ENCODE results near the gene GNAS. TPM values are rescaled to one million over a fixed set of nuclear protein-coding genes. Genes with fewer than 3 reads are reported as not detected.
"Not testable (repeated sequence)": the region's sequence is repeated elsewhere in the genome, so short reads cannot be mapped to it uniquely, and the experiment has no call there.

GNAS gene
- total RNA-seq, 1 donor from 2014 or later: 744 TPM

GRCh38 chr20:58822748-58823730, 29.5 kb upstream of the GNAS start:
- TF ChIP-seq CTCF (IDR thresholded peaks at IDR 0.05): no peak
- no peak for ATAC-seq
- Histone ChIP-seq H3K4me3 (no peak overlapping the region), H3K4me1 (no peaks in the 10 kb centered on the region), H3K27ac (no peak overlapping the region), H3K36me3 (no peaks in the 10 kb centered on the region), H3K9me3 (no peaks in the 10 kb centered on the region), H3K27me3 (ENCODE audit: low read depth) (no peaks in the 10 kb centered on the region)
- intact Hi-C loops (cut with DNase I): no loop called here
- no peak for DNase-seq

DNA sequence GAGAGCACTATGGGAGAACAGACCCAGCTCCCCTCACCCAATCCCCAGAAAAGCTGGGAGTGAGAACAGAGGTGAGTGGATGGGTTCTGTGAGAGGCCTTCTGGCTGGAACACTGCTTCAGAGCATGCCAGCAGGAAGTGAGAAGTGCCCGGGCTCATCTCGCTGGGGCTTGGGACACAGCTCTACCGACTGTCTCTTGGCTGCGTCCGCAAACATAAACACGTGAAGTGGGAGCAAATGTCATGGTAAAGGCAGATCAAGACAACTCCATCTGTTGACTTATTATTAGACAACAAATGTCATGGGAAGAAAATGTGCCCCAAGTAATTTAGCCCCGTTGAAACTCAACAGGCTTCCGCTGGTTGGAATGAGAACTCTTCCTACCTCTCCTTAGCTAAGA, 27.7 kb upstream of the GNAS start:
- TF ChIP-seq CTCF (IDR thresholded peaks at IDR 0.05): no peak
- Histone ChIP-seq H3K4me1 (no peaks in the 10 kb centered on the region), H3K4me3 (no peak overlapping the region), H3K36me3 (no peaks in the 10 kb centered on the region), H3K27me3 (ENCODE audit: low read depth) (no peaks in the 10 kb centered on the region), H3K27ac (no peak overlapping the region), H3K9me3 (no peaks in the 10 kb centered on the region)
- intact Hi-C loops (cut with DNase I): no loop called here
- ATAC-seq (no peak), DNase-seq (no peak)

DNA sequence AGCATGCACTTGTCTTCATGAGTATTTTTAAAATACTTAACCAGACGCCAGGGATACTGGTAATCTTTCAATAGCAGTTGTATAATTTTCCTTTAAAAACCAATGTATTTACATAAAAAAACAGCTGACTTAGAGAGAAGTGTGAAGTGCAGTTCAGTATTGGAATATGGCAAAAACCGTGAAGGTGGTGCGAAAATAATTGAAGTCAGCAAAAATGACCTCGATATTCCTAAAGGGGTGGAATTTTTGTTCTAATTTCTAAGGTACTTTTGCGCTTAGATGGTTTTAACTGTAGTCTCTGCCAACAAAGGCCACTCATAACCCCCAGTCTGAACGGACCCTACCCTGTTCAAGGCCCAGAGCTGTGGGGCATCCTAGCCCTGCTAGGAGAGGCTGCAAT, 27.1 kb upstream of the GNAS start:
- no peak for ATAC-seq
- Histone ChIP-seq H3K9me3 (no peaks in the 10 kb centered on the region), H3K36me3 (no peaks in the 10 kb centered on the region), H3K4me3 (no peak overlapping the region), H3K27ac (no peak overlapping the region), H3K27me3 (ENCODE audit: low read depth) (no peaks in the 10 kb centered on the region), H3K4me1 (no peaks in the 10 kb centered on the region)
- intact Hi-C loops (cut with DNase I): no loop called here
- no peak for TF ChIP-seq CTCF (IDR thresholded peaks at IDR 0.05)
- DNase-seq: no peak

GRCh38 chr20:58826271-58826670, 26.2 kb upstream of the GNAS start:
- Histone ChIP-seq H3K27me3 (ENCODE audit: low read depth) (peaks cover 3% of the 10 kb centered on the region), H3K4me1 (no peaks in the 10 kb centered on the region), H3K4me3 (no peak overlapping the region), H3K36me3 (no peaks in the 10 kb centered on the region), H3K27ac (no peak overlapping the region), H3K9me3 (no peaks in the 10 kb centered on the region)
- DNase-seq: no peak
- ATAC-seq: no peak
- intact Hi-C loops (cut with DNase I): no loop called here
- TF ChIP-seq CTCF (IDR thresholded peaks at IDR 0.05): no peak

- TF ChIP-seq CTCF (IDR thresholded peaks at IDR 0.05): no peak
- Histone ChIP-seq H3K36me3 (no peaks in the 10 kb centered on the region), H3K9me3 (no peaks in the 10 kb centered on the region), H3K4me1 (no peaks in the 10 kb centered on the region), H3K27ac (no peak overlapping the region), H3K4me3 (no peak overlapping the region), H3K27me3 (ENCODE audit: low read depth) (peaks cover 5% of the 10 kb centered on the region)
- no peak for ATAC-seq
- no peak for DNase-seq
- intact Hi-C loops (cut with DNase I): no loop called here
Measured at GRCh38 chr20:58828136-58828535, 24.4 kb upstream of the GNAS start.

DNA sequence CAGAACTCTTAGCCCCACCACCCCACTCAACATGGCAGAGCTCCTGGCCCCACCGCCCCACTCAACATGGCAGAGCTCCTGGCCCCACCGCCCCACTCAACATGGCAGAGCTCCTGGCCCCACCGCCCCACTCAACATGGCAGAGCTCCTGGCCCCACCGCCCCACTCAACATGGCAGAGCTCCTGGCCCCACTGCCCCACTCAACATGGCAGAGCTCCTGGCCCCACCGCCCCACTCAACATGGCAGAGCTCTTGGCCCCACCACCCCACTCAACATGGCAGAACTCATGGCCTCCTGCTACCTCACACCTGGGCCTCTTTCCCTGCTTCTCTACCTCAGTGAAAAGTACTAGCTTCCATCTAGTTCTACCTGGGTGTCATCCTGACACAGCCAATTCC, 23.7 kb upstream of the GNAS start:
- H3K27ac ChIP-seq; H3K4me1 ChIP-seq; ATAC-seq; H3K4me3 ChIP-seq; H3K36me3 ChIP-seq; DNase-seq; intact Hi-C loops (cut with DNase I); H3K27me3 ChIP-seq (ENCODE audit: low read depth); H3K9me3 ChIP-seq: not testable (repeated sequence)

Data from lower lobe of right lung (tissue), 2 donors.